Effector memory CD4-positive, alpha-beta T cell (primary cell): ENCODE results near the gene CREB5.
"Not testable (repeated sequence)": the region's sequence is repeated elsewhere in the genome, so short reads cannot be mapped to it uniquely, and the experiment has no call there.

Source experiments
- DNase-seq, 3 donors: peaks; one replicate each; pipeline ENCODE4 v3.0.0-alpha.2; 2020
- H3K27ac ChIP-seq: 2 replicates; pipeline ENCODE4 v1.7.0; 2013; ENCODE audit warnings: mild to moderate bottlenecking, low read length, moderate library complexity; ENCODE audit not compliant: insufficient read depth, poor library complexity, severe bottlenecking
- H3K27me3 ChIP-seq: replicated peaks from 2 replicates; pipeline ENCODE4 v1.7.0; 2013; ENCODE audit warnings: mild to moderate bottlenecking, low read length; ENCODE audit not compliant: insufficient read depth, control insufficient read depth, poor library complexity, severe bottlenecking
- H3K36me3 ChIP-seq: 2 replicates; pipeline ENCODE4 v1.7.0; 2013; ENCODE audit warnings: mild to moderate bottlenecking, low read length, moderate library complexity; ENCODE audit not compliant: control insufficient read depth, insufficient read depth
- H3K4me1 ChIP-seq: 2 replicates; pipeline ENCODE4 v1.7.0; 2013; ENCODE audit warnings: low read length, mild to moderate bottlenecking; ENCODE audit not compliant: control insufficient read depth, insufficient read depth, poor library complexity, severe bottlenecking
- H3K4me3 ChIP-seq: 2 replicates; pipeline ENCODE4 v1.7.0; 2013; ENCODE audit warnings: low read length, low read depth, mild to moderate bottlenecking; ENCODE audit not compliant: insufficient read depth, poor library complexity, severe bottlenecking
- H3K9me3 ChIP-seq: 2 replicates; pipeline ENCODE4 v1.7.0; 2013; ENCODE audit warnings: mild to moderate bottlenecking, low read length, moderate library complexity; ENCODE audit not compliant: control insufficient read depth

CREB5 gene

DNA sequence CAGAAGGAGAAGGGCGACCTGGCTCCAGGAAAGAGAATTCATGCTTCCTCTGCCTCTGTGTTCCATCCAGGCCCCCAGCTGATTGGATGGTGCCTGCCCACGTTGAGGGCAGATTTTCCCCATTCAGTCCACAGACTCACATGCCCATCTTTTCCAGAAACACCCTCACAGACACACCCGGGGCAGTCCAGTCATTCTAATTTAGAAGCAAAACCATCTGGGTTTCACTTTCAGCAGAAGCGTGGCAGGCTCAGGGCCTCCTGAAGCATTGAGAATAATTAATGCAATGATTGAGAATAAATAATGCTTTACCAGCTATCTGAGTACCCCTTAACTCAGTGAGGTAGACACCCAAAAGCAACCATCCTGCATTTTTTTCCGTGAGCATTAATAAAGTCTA lies 30.2 kb upstream of the CREB5 start:
- H3K27ac ChIP-seq = no peak overlapping the region
- no peaks in the 10 kb centered on the region for H3K36me3 ChIP-seq
- no peaks in the 10 kb centered on the region for H3K4me1 ChIP-seq
- H3K9me3 ChIP-seq = no peaks in the 10 kb centered on the region
- no peaks in the 10 kb centered on the region for H3K27me3 ChIP-seq
- H3K4me3 ChIP-seq = no peak overlapping the region
- no peak for DNase-seq

DNA sequence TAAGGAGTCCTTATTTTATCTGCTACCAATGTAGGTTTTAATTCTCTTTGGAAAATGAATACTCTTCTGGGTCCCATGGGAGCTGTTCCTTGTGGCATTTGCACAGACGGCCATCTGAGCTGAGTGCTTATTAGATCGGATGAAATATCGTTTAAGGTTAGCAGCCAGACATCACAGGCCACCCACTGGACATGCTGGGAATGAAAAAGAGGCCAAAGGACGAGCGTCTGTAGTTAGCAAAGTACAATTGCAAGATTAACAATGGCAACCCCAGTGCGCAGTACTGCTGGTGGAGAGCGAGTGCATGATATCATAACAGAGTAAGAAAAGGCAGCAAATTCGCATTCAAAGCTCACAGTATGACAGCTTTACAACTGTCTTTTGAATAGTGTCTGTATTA lies 28.3 kb upstream of the CREB5 start:
- Histone ChIP-seq H3K4me1 (no peaks in the 10 kb centered on the region), H3K27me3 (no peaks in the 10 kb centered on the region), H3K4me3 (no peak overlapping the region), H3K27ac (no peak overlapping the region), H3K9me3 (no peaks in the 10 kb centered on the region), H3K36me3 (no peaks in the 10 kb centered on the region)
- DNase-seq = no peak

DNA sequence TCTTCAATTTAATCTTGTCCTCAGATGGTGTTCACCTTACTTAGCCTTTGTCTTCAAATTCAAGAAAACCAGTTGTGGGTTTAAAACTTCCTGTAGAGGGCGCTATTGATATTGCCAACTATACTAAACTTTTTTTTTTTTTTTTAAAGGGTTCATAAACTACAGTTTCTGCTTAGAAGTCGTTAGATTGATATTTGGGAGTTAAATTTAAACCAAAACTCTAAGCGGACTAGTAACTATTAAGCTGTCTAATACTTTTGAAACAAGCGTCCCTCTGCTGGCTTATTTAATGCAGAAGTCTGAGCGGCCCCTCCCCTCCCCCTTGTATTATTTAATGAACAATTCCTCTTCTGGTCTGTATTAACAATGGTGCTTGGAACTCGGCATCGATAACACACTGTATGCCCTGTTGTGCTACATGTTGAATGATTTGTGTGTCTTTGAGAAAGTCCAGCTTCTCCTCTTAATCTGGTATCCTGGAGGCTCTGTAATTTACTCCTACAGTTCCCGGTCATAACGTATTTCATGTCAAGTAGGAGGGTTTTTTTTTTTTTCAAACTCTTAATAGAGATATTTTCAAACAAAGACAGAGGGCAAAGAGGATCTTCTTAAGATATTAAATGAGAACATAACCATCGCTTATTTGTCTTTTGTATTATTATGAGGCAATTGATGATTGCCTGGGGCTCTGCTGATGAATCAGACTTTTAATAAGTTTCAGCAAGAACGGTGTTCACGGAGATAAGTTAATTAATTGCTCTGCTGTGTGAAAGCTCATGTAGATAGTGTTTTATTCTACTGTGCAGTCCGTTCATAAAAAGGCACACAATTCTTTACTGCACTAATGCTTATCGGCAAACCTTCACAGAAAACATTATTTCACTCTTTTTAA lies 22.6 kb upstream of the CREB5 start:
- Histone ChIP-seq H3K27ac (no peak overlapping the region), H3K27me3 (no peaks in the 10 kb centered on the region), H3K36me3 (no peaks in the 10 kb centered on the region), H3K9me3 (no peaks in the 10 kb centered on the region), H3K4me1 (no peaks in the 10 kb centered on the region), H3K4me3 (no peak overlapping the region)
- DNase-seq = no peak

DNA sequence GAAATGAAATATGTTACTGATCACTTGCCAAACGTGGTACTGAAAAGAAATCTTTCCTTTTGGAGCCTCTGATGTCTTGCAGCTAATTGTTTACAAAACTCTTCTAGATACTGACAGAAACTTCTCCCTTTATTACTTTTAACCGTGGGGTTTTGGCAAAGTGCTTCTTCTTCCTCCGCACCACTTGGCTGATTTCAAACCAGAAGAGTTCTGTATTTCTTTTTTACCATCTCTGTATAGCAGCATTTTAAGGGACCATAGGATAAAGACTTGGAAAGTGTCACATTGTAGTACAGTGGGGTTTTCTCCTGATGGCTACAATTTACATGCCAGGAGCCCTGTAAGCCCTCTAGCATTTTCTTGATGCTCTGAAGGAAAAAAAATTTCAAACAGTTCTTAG lies 21.9 kb upstream of the CREB5 start:
- no peaks in the 10 kb centered on the region for H3K27me3 ChIP-seq
- DNase-seq = no peak
- H3K36me3 ChIP-seq = no peaks in the 10 kb centered on the region
- no peaks in the 10 kb centered on the region for H3K9me3 ChIP-seq
- no peaks in the 10 kb centered on the region for H3K4me1 ChIP-seq
- H3K4me3 ChIP-seq = no peak overlapping the region
- H3K27ac ChIP-seq = no peak overlapping the region

DNA sequence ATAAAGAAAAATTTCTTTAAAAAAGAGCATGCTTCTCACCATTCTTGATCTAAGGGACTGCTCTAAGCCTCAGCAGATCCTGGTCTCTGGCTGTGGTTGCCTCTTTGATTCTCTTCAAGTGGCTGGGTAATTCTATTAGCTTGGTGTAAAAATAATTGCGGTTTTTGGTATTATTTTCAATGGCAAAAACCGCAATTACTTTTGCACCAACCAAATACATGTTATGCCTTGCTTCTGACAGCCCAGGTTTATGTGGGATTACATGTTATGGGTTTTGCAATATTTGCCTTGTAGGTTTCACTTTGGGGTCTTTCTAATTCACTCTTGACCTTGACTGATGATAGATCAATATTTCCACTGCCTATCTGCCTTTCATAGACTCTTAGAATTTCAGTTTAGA lies 20.0 kb upstream of the CREB5 start:
- no peaks in the 10 kb centered on the region for H3K36me3 ChIP-seq
- H3K4me3 ChIP-seq = no peak overlapping the region
- H3K27ac ChIP-seq = no peak overlapping the region
- no peaks in the 10 kb centered on the region for H3K27me3 ChIP-seq
- H3K9me3 ChIP-seq = no peaks in the 10 kb centered on the region
- no peak for DNase-seq
- H3K4me1 ChIP-seq = no peaks in the 10 kb centered on the region

DNA sequence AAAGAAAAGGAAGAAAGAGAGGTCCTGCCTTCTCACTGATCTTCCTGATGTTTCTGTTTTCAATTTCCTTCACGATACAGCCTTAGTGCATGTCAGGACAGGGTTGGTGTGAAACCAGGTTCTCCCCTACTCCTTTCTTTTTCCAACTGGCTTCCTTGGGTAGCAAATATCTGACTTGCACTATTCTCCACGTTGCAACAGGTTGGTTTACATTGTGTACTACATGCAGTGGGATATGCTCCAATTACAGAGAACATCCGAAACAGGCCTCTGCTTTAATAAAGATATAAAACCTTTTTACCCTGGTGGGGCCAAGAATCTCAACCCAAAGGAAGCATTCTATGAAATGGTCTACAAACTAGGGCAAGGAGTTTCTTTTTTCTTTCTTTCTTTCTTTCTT lies 16.9 kb upstream of the CREB5 start:
- H3K27ac ChIP-seq = no peak overlapping the region
- no peak overlapping the region for H3K4me3 ChIP-seq
- H3K4me1 ChIP-seq = no peaks in the 10 kb centered on the region
- no peaks in the 10 kb centered on the region for H3K36me3 ChIP-seq
- DNase-seq = no peak
- H3K9me3 ChIP-seq = no peaks in the 10 kb centered on the region
- no peaks in the 10 kb centered on the region for H3K27me3 ChIP-seq

DNA sequence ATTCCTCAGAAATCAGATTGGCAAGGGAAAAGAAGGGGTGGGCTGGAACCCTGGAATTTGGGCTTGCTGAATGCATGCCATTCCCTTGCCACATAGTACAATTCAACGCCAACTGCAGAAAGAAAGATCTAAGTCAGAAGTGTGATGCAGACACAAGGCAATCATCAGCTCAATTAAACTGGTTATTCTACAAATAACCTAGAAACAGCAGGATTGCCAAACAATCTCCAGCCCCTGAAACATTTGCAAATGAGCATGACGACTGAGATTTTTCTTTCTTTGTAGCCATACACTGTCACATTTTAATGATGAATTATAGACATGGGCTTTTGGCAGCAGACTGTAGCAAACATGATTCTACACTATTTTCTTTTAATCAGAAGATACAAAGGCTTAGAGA lies 16.5 kb upstream of the CREB5 start:
- Histone ChIP-seq H3K4me1 (no peaks in the 10 kb centered on the region), H3K27me3 (no peaks in the 10 kb centered on the region), H3K27ac (no peak overlapping the region), H3K9me3 (no peaks in the 10 kb centered on the region), H3K36me3 (no peaks in the 10 kb centered on the region), H3K4me3 (no peak overlapping the region)
- DNase-seq = no peak

DNA sequence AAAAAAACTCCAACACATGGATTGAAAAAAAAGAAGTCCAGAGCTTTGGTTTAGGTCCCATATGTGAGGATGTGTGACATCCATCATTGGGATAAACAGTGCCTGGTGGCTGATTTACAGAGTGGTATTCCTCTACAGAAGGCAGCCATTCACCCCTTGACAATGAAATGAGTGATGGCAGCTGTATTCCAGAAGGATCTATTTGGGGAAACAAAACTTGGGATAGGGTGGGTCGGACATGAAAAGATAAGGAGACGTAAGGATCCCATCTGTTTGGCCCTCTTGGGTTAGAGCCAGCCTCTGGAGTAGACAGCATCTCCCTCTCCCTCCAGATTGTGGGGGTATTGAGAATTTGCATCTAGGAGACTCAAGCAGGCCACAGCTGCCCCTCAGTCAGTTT lies 15.2 kb upstream of the CREB5 start:
- H3K27me3 ChIP-seq = no peaks in the 10 kb centered on the region
- no peaks in the 10 kb centered on the region for H3K36me3 ChIP-seq
- H3K9me3 ChIP-seq = no peaks in the 10 kb centered on the region
- H3K27ac ChIP-seq = no peak overlapping the region
- DNase-seq = no peak
- no peak overlapping the region for H3K4me3 ChIP-seq
- no peaks in the 10 kb centered on the region for H3K4me1 ChIP-seq

DNA sequence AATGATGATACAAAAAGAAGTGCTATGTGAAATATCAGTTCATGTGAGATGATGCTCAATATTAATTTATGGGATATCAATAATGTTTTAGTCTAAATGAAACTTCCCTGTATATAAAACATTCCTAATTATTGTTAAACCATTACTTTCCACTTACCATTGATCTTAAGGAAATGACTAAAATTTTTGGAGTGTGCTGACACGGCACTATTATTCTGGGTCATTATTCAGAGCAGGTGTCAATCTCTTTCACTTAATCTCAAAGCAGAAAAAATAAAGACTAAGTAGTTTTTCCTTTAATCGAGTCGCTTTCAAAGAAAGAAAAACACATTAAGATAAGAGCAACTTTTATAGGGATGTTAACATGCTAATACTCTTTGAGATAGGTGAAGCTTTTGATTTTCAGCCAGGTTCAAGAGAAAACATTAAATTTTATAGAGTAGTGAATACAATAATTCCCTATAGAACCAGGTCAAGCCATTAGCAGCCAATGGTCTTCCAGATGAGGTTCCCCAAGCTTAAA lies 11.4 kb upstream of the CREB5 start:
- Histone ChIP-seq H3K4me1 (no peaks in the 10 kb centered on the region), H3K4me3 (no peak overlapping the region), H3K27ac (no peak overlapping the region), H3K36me3 (no peaks in the 10 kb centered on the region), H3K9me3 (no peaks in the 10 kb centered on the region), H3K27me3 (no peaks in the 10 kb centered on the region)
- no peak for DNase-seq

DNA sequence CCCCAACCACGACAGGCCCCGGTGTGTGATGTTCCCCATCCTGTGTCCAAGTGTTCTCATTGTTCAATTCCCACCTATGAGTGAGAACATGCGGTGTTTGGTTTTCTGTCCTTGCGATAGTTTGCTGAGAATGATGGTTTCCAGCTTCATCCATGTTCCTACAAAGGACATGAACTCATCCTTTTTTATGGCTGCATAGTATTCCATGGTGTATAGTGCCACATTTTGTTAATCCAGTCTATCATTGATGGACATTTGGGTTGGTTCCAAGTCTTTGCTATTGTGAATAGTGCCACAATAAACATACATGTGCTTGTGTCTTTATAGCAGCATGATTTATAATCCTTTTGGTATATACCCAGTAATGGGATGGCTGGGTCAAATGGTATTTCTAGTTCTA lies 10.8 kb upstream of the CREB5 start:
- not testable (repeated sequence) for H3K27me3 ChIP-seq, H3K4me1 ChIP-seq, H3K9me3 ChIP-seq, H3K36me3 ChIP-seq, H3K4me3 ChIP-seq, DNase-seq, H3K27ac ChIP-seq
